ENCODE data around the gene VPS16.

The VPS16 gene

DNA sequence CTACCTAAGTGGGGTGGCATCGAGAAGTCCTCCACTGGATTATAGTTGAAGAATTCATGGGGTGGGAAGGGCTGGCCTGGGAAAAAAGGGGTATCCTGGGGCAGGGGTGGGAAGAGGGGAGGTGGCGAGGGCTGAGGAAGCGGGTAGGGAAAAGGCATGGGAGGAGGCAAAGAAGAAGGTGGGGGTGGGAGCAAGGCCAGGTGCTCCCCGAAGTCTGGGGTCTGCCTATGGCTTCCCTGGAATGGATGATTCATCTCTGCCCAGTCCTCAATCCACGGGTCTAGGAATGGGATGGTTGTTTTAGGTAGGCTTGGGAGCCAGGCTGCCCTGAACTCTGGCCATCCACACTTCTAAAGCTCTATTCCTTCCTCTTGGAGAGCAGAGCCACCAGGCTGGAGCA, 4.5 kb upstream of the VPS16 start:
- no peak for TF ChIP-seq MYC (IDR thresholded peaks at IDR 0.05; ENCODE audit: low read depth, low read length)
- TF ChIP-seq, protein P1, sequence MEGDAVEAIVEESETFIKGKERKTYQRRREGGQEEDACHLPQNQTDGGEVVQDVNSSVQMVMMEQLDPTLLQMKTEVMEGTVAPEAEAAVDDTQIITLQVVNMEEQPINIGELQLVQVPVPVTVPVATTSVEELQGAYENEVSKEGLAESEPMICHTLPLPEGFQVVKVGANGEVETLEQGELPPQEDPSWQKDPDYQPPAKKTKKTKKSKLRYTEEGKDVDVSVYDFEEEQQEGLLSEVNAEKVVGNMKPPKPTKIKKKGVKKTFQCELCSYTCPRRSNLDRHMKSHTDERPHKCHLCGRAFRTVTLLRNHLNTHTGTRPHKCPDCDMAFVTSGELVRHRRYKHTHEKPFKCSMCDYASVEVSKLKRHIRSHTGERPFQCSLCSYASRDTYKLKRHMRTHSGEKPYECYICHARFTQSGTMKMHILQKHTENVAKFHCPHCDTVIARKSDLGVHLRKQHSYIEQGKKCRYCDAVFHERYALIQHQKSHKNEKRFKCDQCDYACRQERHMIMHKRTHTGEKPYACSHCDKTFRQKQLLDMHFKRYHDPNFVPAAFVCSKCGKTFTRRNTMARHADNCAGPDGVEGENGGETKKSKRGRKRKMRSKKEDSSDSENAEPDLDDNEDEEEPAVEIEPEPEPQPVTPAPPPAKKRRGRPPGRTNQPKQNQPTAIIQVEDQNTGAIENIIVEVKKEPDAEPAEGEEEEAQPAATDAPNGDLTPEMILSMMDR (IDR thresholded peaks at IDR 0.05; ENCODE audit: low read depth, low read length) = no peak
- no peak for TF ChIP-seq POLR2A (IDR thresholded peaks at IDR 0.05; ENCODE audit: extremely low read depth, insufficient read length)
- TF ChIP-seq, protein P2, sequence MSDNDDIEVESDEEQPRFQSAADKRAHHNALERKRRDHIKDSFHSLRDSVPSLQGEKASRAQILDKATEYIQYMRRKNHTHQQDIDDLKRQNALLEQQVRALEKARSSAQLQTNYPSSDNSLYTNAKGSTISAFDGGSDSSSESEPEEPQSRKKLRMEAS (IDR thresholded peaks at IDR 0.05; ENCODE audit: low read depth, low read length) = no peak
- DNase-seq (ENCODE audit: low read depth) = no peak
- no peak overlapping the region for H3K4me3 ChIP-seq (ENCODE audit: low read depth, low read length)

DNA sequence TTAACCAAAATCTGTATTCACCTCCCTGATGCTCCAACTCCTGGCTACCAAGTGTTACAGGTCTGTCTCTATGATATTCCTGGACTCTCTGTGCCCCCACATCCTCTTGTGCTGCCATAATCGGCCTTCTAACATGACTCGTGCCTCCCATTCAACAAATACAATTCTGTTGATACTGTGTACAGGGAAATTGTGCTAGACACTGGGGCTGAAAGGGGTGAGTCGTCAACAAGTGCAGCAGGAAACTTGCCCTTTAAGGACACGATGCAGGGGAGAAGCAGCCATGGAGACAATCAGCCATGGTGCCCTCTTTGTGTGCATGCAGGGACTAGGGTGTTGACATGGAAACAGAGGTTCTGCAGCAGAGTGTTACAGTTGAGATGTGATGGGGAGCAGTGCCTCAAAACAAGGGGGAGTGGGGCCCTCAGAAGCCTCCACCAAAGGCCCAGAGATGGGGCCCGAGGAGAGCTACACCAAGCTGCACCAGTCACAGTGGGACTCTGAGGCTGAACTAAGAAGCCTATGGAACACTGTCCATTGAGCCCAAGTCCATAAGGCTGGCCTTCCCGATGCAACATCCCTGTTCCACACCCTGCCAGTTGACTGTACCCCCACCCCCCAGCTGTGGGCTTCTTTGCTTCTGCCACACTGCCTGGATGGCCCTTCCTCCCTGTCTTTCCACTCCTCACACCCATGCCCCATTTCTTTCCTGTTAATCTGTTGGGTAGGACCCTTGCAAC, 3.2 kb upstream of the VPS16 start:
- DNase-seq (ENCODE audit: low read depth) = no peak
- H3K4me3 ChIP-seq (ENCODE audit: low read depth, low read length) = no peak overlapping the region
- TF ChIP-seq, protein P2 (IDR thresholded peaks at IDR 0.05; ENCODE audit: low read depth, low read length) = no peak

DNA sequence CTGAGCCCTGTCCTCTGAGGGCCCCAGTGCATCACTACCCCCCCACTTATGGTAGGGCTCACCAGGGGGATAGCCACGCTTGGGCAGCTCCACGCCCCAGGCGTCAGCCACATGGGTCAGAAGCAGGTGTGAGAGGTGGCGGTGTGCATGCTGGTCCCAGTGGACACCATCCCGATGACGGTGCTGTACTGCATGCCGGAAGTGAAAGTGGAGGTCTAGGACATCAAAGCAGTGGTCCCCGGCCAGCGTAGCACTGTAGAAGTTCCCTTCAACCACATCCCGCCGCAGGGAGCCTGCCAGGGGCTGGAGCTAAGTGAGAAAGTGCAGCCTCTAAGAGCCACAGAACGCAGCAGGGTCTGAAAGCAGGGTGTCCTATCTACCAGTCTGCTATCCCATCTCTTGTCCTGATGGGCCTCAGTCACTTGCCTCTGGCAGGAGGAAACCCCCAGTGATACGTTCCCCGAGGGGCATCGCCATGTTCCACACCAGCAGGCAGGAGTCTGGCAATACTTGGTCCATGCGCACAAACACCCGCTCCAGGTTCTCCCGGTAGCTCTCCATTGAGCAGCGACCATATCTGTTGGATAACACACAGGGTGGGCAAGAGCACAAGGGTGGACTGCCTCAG, 2.3 kb upstream of the VPS16 start:
- TF ChIP-seq, protein P1 (IDR thresholded peaks at IDR 0.05; ENCODE audit: low read depth, low read length) = no peak
- TF ChIP-seq, protein P2 (IDR thresholded peaks at IDR 0.05; ENCODE audit: low read depth, low read length) = no peak
- no peak overlapping the region for H3K4me3 ChIP-seq (ENCODE audit: low read depth, low read length)
- no peak for DNase-seq (ENCODE audit: low read depth)

DNA sequence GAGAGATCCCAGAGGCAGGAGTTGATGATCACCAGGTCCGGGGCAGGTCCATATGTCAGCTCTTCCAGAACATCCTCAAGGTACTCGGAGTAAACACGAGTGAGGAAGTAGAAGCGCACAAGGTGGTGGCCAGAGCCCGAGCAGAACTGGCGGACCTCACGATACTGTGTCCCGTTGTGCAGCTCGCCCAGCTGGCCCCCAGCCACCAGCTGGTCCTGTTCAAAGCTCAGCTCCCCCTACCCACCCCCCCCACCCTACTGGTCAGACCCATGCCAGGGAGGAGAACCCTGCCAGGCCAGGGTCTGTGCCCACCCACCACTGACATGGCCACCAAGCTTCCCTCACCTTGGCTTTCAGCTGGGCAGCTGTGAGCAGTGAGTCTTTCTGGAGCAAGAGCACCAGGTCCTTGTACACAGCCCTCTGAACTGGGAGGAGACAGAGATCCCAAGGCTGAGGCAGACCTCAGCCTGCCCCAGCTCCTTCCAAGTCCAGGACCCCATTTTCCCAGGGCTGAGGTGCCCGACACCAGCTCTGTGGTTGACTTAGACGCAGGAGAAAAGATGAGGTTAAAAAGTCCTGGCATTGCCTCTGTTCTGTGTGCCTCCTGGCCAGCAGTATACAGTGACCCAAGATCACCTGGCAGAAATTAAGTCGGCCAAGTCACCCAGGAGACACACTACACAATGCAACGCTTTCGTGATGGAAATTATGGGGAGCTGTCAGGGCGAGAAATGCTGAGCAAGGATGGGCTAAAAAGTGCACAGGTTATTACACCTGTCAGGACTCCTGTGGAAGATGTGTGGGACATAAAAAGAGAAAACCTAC, 1.5 kb upstream of the VPS16 start:
- DNase-seq (ENCODE audit: low read depth) = no peak
- H3K4me3 ChIP-seq (ENCODE audit: low read depth, low read length) = no peak overlapping the region
- TF ChIP-seq POLR2A (IDR thresholded peaks at IDR 0.05; ENCODE audit: extremely low read depth, insufficient read length) (no peak), MYC (IDR thresholded peaks at IDR 0.05; ENCODE audit: low read depth, low read length) (no peak)
- TF ChIP-seq, protein P1 (IDR thresholded peaks at IDR 0.05; ENCODE audit: low read depth, low read length) = no peak
- TF ChIP-seq, protein P2 (IDR thresholded peaks at IDR 0.05; ENCODE audit: low read depth, low read length) = no peak

DNA sequence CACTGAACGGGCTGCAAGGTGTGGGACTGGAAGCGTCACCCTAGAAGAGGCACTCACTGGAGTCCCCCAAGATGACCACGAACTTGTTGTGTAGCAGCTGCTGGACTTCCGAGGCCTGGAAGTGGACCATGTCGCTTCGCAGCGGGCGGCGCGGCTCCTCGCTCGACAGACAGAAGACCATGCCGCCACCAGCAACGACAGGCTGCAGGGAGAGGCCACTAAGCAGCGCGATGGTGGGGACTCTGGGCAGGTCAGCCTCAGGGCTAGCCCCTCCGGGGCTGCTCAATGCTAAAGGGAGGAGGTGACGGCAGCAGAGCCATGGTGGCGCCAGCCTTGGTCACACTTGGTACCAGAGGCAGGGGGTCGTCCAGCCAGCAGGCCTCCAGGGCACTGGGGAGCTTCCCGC, 810 bp upstream of the VPS16 start:
- peak overlapping the region; percentile 85 for H3K4me3 ChIP-seq (ENCODE audit: low read depth, low read length)
- TF ChIP-seq, protein P2 (IDR thresholded peaks at IDR 0.05; ENCODE audit: low read depth, low read length) = no peak
- TF ChIP-seq MYC (IDR thresholded peaks at IDR 0.05; ENCODE audit: low read depth, low read length) (no peak), POLR2A (IDR thresholded peaks at IDR 0.05; ENCODE audit: extremely low read depth, insufficient read length) (no peak)
- TF ChIP-seq, protein P1 (IDR thresholded peaks at IDR 0.05; ENCODE audit: low read depth, low read length) = no peak
- no peak for DNase-seq (ENCODE audit: low read depth)
